ENCODE data around the gene CYP26B1. TPM values are rescaled to one million over a fixed set of nuclear protein-coding genes. Genes with fewer than 3 reads are reported as not detected.

The CYP26B1 gene
- total and polyA plus RNA-seq, 4 donors: 0.47 to 1.8 (median 0.65) TPM

- Histone ChIP-seq H3K9me3 (ENCODE audit: control insufficient read depth in 4 of 4, low read length in 3 of 4) (no peaks in the 10 kb centered on the region), H3K36me3 (ENCODE audit: control insufficient read depth in 4 of 4, insufficient read depth in 3 of 4, low read depth in 1 of 4, low read length in 3 of 4) (no peaks in the 10 kb centered on the region), H3K4me3 (ENCODE audit: low read depth in 1 of 3, low read length in 3 of 3) (no peak overlapping the region), H3K9ac (ENCODE audit: low read depth in 1 of 2, low read length in 2 of 2) (no peak overlapping the region), H3K4me1 (ENCODE audit: control insufficient read depth in 4 of 4, insufficient read depth in 4 of 4, low read length in 3 of 4) (peaks cover 0 to 13% (median 7%) of the 10 kb centered on the region in 4 donors), H3K27me3 (ENCODE audit: control insufficient read depth in 4 of 4, insufficient read depth in 4 of 4, low read length in 3 of 4) (no peaks in the 10 kb centered on the region), H3K27ac (ENCODE audit: low read depth in 1 of 2, low read length in 2 of 2) (no peak overlapping the region)
- WGBS: 90% methylated on average over 19 of the region's 19 CpGs
- no peak for TF ChIP-seq HNF4G (IDR thresholded peaks at IDR 0.05)
- no peak for TF ChIP-seq SP1 (IDR thresholded peaks at IDR 0.05)
- no peak for TF ChIP-seq MAX (IDR thresholded peaks at IDR 0.05)
- TF ChIP-seq ATF3 (IDR thresholded peaks at IDR 0.05): no peak
- TF ChIP-seq NR2F2 (IDR thresholded peaks at IDR 0.05): no peak
- TF ChIP-seq RAD21 (IDR thresholded peaks at IDR 0.05): no peak
- TF ChIP-seq FOXA2 (IDR thresholded peaks at IDR 0.05): no peak
- TF ChIP-seq JUND (IDR thresholded peaks at IDR 0.05): no peak
- TF ChIP-seq CTCF (IDR thresholded peaks at IDR 0.05; ENCODE audit: low read depth, low read length, missing input control): no peak
- TF ChIP-seq HNF4A (conservative IDR thresholded peaks at IDR 0.05): no peak
- TF ChIP-seq REST (IDR thresholded peaks at IDR 0.05): no peak
- no peak for TF ChIP-seq ZBTB33 (IDR thresholded peaks at IDR 0.05)
- no peak for TF ChIP-seq RXRA (IDR thresholded peaks at IDR 0.05)
- DNase-seq (ENCODE audit: low spot score): no peak
Observed at GRCh38 chr2:72134997-72135800, 12.5 kb downstream of the CYP26B1 start.

- no peaks in the 10 kb centered on the region for H3K36me3 ChIP-seq (ENCODE audit: control insufficient read depth in 4 of 4, insufficient read depth in 3 of 4, low read depth in 1 of 4, low read length in 3 of 4)
- no peak overlapping the region for H3K9ac ChIP-seq (ENCODE audit: low read depth in 1 of 2, low read length in 2 of 2)
- TF ChIP-seq YY1 (IDR thresholded peaks at IDR 0.05) (no peak), ZBTB33 (IDR thresholded peaks at IDR 0.05) (no peak), FOXA1 (IDR thresholded peaks at IDR 0.05) (no peak), ATF3 (IDR thresholded peaks at IDR 0.05) (no peak), GABPA (IDR thresholded peaks at IDR 0.05 in 1 of 2, conservative IDR thresholded peaks at IDR 0.05 in 1 of 2) (no peak), NR2F2 (IDR thresholded peaks at IDR 0.05) (no peak), HNF4G (IDR thresholded peaks at IDR 0.05) (no peak)
- no peaks in the 10 kb centered on the region for H3K9me3 ChIP-seq (ENCODE audit: control insufficient read depth in 4 of 4, low read length in 3 of 4)
- no peaks in the 10 kb centered on the region for H3K27me3 ChIP-seq (ENCODE audit: control insufficient read depth in 4 of 4, insufficient read depth in 4 of 4, low read length in 3 of 4)
- WGBS: 78% methylated on average over 10 of the region's 10 CpGs
- H3K4me1 ChIP-seq (ENCODE audit: control insufficient read depth in 4 of 4, insufficient read depth in 4 of 4, low read length in 3 of 4): peaks cover 0 to 13% (median 7%) of the 10 kb centered on the region in 4 donors
- no peak overlapping the region for H3K27ac ChIP-seq (ENCODE audit: low read depth in 1 of 2, low read length in 2 of 2)
- no peak overlapping the region for H3K4me3 ChIP-seq (ENCODE audit: low read depth in 1 of 3, low read length in 3 of 3)
- DNase-seq (ENCODE audit: low spot score): no peak
Observed at GRCh38 chr2:72134408-72134996, 13.2 kb downstream of the CYP26B1 start.

All from liver (tissue), 9 donors.